Mesothelial cell of epicardium (in vitro differentiated cells): ENCODE measurements around the gene GJB4. TPM values are rescaled to one million over a fixed set of nuclear protein-coding genes. Genes with fewer than 3 reads are reported as not detected.

Experiments used
- DNase-seq, 2 experiments: peaks; one replicate each; pipeline ENCODE4 v3.0.0; 2021; ENCODE audit warnings: low spot score in 2 of 2; ENCODE audit not compliant: unreplicated experiment in 2 of 2
- H3K27ac Mint-ChIP-seq: 2 replicates; pipeline ENCODE4 v1.8.0; 2021; ENCODE audit warnings: mixed read lengths
- H3K27me3 Mint-ChIP-seq: 2 replicates; pipeline ENCODE4 v1.8.0; 2021; ENCODE audit warnings: low read depth, mixed read lengths
- H3K36me3 Mint-ChIP-seq: 2 replicates; pipeline ENCODE4 v1.8.0; 2021; ENCODE audit warnings: mixed read lengths
- H3K4me1 Mint-ChIP-seq: 2 replicates; pipeline ENCODE4 v1.8.0; 2021; ENCODE audit warnings: mixed read lengths
- H3K4me3 Mint-ChIP-seq: 2 replicates; pipeline ENCODE4 v1.8.0; 2021; ENCODE audit warnings: mild to moderate bottlenecking, moderate library complexity, mixed read lengths
- H3K9me3 Mint-ChIP-seq: 2 replicates; pipeline ENCODE4 v1.8.0; 2021; ENCODE audit warnings: mixed read lengths
- CTCF ChIP-seq: fragments of 200-600 bp; sonication (generic); IDR thresholded peaks from one replicate; pipeline ENCODE4 v1.5.0; 2021; ENCODE audit warnings: antibody characterized with exemption; ENCODE audit not compliant: unreplicated experiment
- total RNA-seq: library from RNA; stranded (reverse); gene quantifications from 3 replicates; pipeline ENCODE4 v1.2.1, GENCODE V29; 2021

The GJB4 gene
- total RNA-seq, 1 donor from 2014 or later, result not detected

DNA sequence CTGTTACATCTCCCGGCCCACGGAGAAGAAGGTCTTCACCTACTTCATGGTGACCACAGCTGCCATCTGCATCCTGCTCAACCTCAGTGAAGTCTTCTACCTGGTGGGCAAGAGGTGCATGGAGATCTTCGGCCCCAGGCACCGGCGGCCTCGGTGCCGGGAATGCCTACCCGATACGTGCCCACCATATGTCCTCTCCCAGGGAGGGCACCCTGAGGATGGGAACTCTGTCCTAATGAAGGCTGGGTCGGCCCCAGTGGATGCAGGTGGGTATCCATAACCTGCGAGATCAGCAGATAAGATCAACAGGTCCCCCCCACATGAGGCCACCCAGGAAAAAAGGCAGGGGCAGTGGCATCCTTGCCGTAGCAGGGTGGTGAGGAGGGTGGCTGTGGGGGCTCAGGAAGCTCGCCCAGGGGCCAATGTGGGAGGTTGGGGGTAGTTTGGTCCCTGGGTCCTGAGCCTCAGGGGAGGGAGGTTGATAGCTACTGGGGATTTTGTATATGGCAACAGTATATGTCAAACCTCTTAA, 2.3 kb downstream of the GJB4 start:
- Mint-ChIP-seq H3K27me3 (peaks cover 10% of the 10 kb centered on the region), H3K4me1 (no peaks in the 10 kb centered on the region), H3K4me3 (no peak overlapping the region), H3K9me3 (no peaks in the 10 kb centered on the region), H3K27ac (no peak overlapping the region), H3K36me3 (no peaks in the 10 kb centered on the region)
- no peak for DNase-seq
- TF ChIP-seq CTCF, result no peak

- Mint-ChIP-seq H3K4me3 (no peak overlapping the region), H3K27me3 (peaks cover 10% of the 10 kb centered on the region), H3K4me1 (no peaks in the 10 kb centered on the region), H3K36me3 (no peaks in the 10 kb centered on the region), H3K9me3 (no peaks in the 10 kb centered on the region), H3K27ac (no peak overlapping the region)
- TF ChIP-seq CTCF, result no peak
- DNase-seq, result no peak
Measured at GRCh38 chr1:34762474-34763141, 3.1 kb downstream of the GJB4 start.

DNA sequence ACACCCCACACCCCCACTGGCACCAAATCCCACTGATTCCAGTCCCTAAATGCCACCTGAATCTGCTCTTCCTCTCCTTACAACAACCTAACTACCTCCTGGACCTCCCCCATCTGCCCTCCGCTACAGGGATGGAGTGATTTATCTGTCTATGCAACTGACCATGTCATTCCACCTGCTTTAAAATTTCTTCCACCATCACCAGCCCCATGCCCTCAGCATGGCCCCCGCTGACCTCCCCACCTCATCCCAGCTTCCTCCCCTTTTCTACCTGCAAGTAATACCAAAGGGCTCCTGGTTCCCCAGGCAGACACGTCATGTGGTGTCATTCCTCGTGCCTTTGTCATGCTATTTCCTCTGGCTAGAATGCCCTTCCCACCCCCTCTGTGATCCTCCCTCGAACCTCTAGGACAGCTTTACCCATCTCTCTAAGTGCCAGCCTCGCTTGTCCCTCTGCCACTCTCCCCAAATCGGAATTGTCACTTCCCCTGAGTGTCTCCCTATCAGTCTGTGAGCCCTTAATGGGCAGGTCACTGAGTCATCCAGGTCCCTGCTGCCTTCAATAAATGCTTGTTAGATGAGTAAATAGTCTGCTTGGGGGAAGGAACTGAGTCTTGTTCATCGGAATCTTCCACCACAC, 3.7 kb downstream of the GJB4 start:
- Mint-ChIP-seq H3K36me3 (no peaks in the 10 kb centered on the region), H3K27me3 (peaks cover 10% of the 10 kb centered on the region), H3K4me3 (no peak overlapping the region), H3K27ac (no peak overlapping the region), H3K9me3 (no peaks in the 10 kb centered on the region), H3K4me1 (no peaks in the 10 kb centered on the region)
- DNase-seq, result no peak
- TF ChIP-seq CTCF, result no peak

- DNase-seq, result no peak
- H3K9me3 Mint-ChIP-seq, result no peaks in the 10 kb centered on the region
- no peak overlapping the region for H3K4me3 Mint-ChIP-seq
- H3K27me3 Mint-ChIP-seq, result peaks cover 2% of the 10 kb centered on the region
- H3K4me1 Mint-ChIP-seq, result no peaks in the 10 kb centered on the region
- no peak overlapping the region for H3K27ac Mint-ChIP-seq
- H3K36me3 Mint-ChIP-seq, result no peaks in the 10 kb centered on the region
- TF ChIP-seq CTCF, result no peak
Measured at GRCh38 chr1:34768856-34769255, 9.3 kb downstream of the GJB4 start.

GRCh38 chr1:34770891-34771504, 11.5 kb downstream of the GJB4 start:
- Mint-ChIP-seq H3K27me3 (peaks cover 2% of the 10 kb centered on the region), H3K27ac (no peak overlapping the region), H3K4me3 (no peak overlapping the region), H3K36me3 (no peaks in the 10 kb centered on the region), H3K4me1 (no peaks in the 10 kb centered on the region), H3K9me3 (no peaks in the 10 kb centered on the region)
- TF ChIP-seq CTCF, result no peak
- DNase-seq, result no peak
